Fibroblast of lung (primary cell): Measurements from ENCODE around the gene USP21. TPM values are rescaled to one million over a fixed set of nuclear protein-coding genes. Genes with fewer than 3 reads are reported as not detected.

Source experiments
- DNase-seq, 2 donors: peaks; one replicate each; pipeline versions ENCODE4 v3.0.0 to v3.0.0-alpha.2; 2010; ENCODE audit warnings: low read depth in 2 of 2
- H2AFZ ChIP-seq: 2 replicates; pipeline ENCODE4 v1.5.1; 2012; ENCODE audit warnings: low read length, control low read depth, inconsistent platforms
- H3K27ac ChIP-seq: 2 replicates; pipeline ENCODE4 v1.5.1; 2011; ENCODE audit warnings: low read length, control low read depth; ENCODE audit not compliant: insufficient read depth
- H3K27me3 ChIP-seq: 2 replicates; pipeline ENCODE4 v1.5.1; 2011; ENCODE audit warnings: mild to moderate bottlenecking, low read length; ENCODE audit not compliant: control insufficient read depth, insufficient read depth
- H3K36me3 ChIP-seq: 2 replicates; pipeline ENCODE4 v1.5.1; 2011; ENCODE audit warnings: low read length; ENCODE audit not compliant: control insufficient read depth, insufficient read depth
- H3K4me1 ChIP-seq: 2 replicates; pipeline ENCODE4 v1.5.1; 2011; ENCODE audit warnings: low read length; ENCODE audit not compliant: control insufficient read depth, insufficient read depth; ENCODE audit errors: extremely low read depth
- H3K4me2 ChIP-seq: 2 replicates; pipeline ENCODE4 v1.5.1; 2011; ENCODE audit warnings: low read length, control low read depth; ENCODE audit not compliant: insufficient read depth; ENCODE audit errors: extremely low read depth
- H3K4me3 ChIP-seq, 4 experiments: fragments of 200-600 bp in 1 of 4; sonication (generic) in 1 of 4; replicated peaks in 1 of 4; 2 replicates each; pipeline ENCODE4 v1.5.1; 2011 to 2016; ENCODE audit warnings: low read length in 4 of 4, low read depth in 3 of 4, mild to moderate bottlenecking in 3 of 4, control low read depth in 2 of 4, inconsistent platforms in 1 of 4, mixed read lengths in 1 of 4; ENCODE audit not compliant: insufficient read depth in 1 of 4; ENCODE audit errors: control extremely low read depth in 1 of 4
- H3K79me2 ChIP-seq: 2 replicates; pipeline ENCODE4 v1.5.1; 2012; ENCODE audit warnings: mild to moderate bottlenecking, low read length, inconsistent platforms; ENCODE audit not compliant: control insufficient read depth, insufficient read depth
- H3K9ac ChIP-seq: 2 replicates; pipeline ENCODE4 v1.5.1; 2011; ENCODE audit warnings: mild to moderate bottlenecking, low read length, control low read depth; ENCODE audit not compliant: insufficient read depth
- H3K9me3 ChIP-seq: 2 replicates; pipeline ENCODE4 v1.5.1; 2012; ENCODE audit warnings: low read depth, low read length; ENCODE audit not compliant: control insufficient read depth, insufficient read depth
- H4K20me1 ChIP-seq: 2 replicates; pipeline ENCODE4 v1.5.1; 2011; ENCODE audit warnings: low read length; ENCODE audit not compliant: control insufficient read depth, insufficient read depth; ENCODE audit errors: extremely low read depth
- CTCF ChIP-seq, 2 donors: IDR thresholded peaks in 1 of 2; conservative IDR thresholded peaks in 1 of 2; 1 replicate in 1 of 2; 2 replicates in 1 of 2; pipeline ENCODE4 v1.5.1; 2011 to 2012; ENCODE audit warnings: low read length in 2 of 2, control low read depth in 1 of 2, inconsistent platforms in 1 of 2, low read depth in 1 of 2, mild to moderate bottlenecking in 1 of 2
- EZH2 ChIP-seq: IDR thresholded peaks from 2 replicates; pipeline ENCODE4 v1.5.1; 2012; ENCODE audit warnings: low read length, control low read depth, mild to moderate bottlenecking; ENCODE audit errors: missing control alignments
- polyA plus RNA-seq, 2 donors: library from polyadenylated mRNA; depleted of rRNA in 1 of 2; stranded (reverse) in 1 of 2; unstranded in 1 of 2; fragments of >200 nt; gene quantifications; 2 replicates each; pipeline ENCODE4 v1.2.1, GENCODE V29; 2011 to 2012; ENCODE audit warnings: missing spikeins in 1 of 2
- total RNA-seq: library from RNA; depleted of rRNA; stranded (reverse); fragments of >200 nt; gene quantifications from 2 replicates; pipeline ENCODE4 v1.2.1, GENCODE V29; 2014

The USP21 gene
- total and polyA plus RNA-seq, 2 donors (not counting 1 experiment from before 2014, with no cell fraction given): 10.2 to 11.7 TPM

- peak within 1 kb of the TSS; percentile 84 to 99 (median 94) for H3K4me3 ChIP-seq
- peak; percentile 96 to 97 for DNase-seq
- no peaks in the 10 kb centered on the region for H4K20me1 ChIP-seq
- H3K4me1 ChIP-seq: peaks cover 3% of the 10 kb centered on the region
- H3K4me2 ChIP-seq: peak within 1 kb of the TSS; percentile 86
- peaks cover 12% of the 10 kb centered on the region for H3K36me3 ChIP-seq
- H3K27me3 ChIP-seq: no peaks in the 10 kb centered on the region
- peak within 1 kb of the TSS; percentile 90 for H2AFZ ChIP-seq
- H3K27ac ChIP-seq: peak within 1 kb of the TSS; percentile 83
- H3K79me2 ChIP-seq: peaks cover 46% of the 10 kb centered on the region
- TF ChIP-seq CTCF (conservative IDR thresholded peaks at IDR 0.05 in 1 of 2, IDR thresholded peaks at IDR 0.05 in 1 of 2; ENCODE audit: low read depth in 1 of 2, low read length in 2 of 2) (no peak), EZH2 (no peak)
- H3K9me3 ChIP-seq: no peaks in the 10 kb centered on the region
- peak within 1 kb of the TSS; percentile 96 for H3K9ac ChIP-seq
These were observed 26.7 kb upstream of the USP21 start, which contains the start of gene DEDD for GRCh38 chr1:161132410-161133219. DEDD (minus strand) TSS chr1:161132667; CDS start chr1:161124462, 8,205 bp downstream.

GRCh38 chr1:161133220-161133740, 26.0 kb upstream of the USP21 start:
- Histone ChIP-seq H3K27me3 (no peaks in the 10 kb centered on the region), H3K4me3 (peak overlapping the region; percentile 84 to 99 (median 94)), H3K27ac (peak overlapping the region; percentile 83), H4K20me1 (no peaks in the 10 kb centered on the region), H3K4me1 (peaks cover 3% of the 10 kb centered on the region), H3K79me2 (peaks cover 45% of the 10 kb centered on the region), H2AFZ (peak overlapping the region; percentile 90), H3K36me3 (peaks cover 9% of the 10 kb centered on the region), H3K4me2 (peak overlapping the region; percentile 86), H3K9me3 (no peaks in the 10 kb centered on the region), H3K9ac (peak overlapping the region; percentile 96)
- no peak for DNase-seq
- TF ChIP-seq CTCF (conservative IDR thresholded peaks at IDR 0.05 in 1 of 2, IDR thresholded peaks at IDR 0.05 in 1 of 2; ENCODE audit: low read depth in 1 of 2, low read length in 2 of 2) (no peak), EZH2 (no peak)

GRCh38 chr1:161137881-161138280, 21.4 kb upstream of the USP21 start:
- H3K79me2 ChIP-seq: peaks cover 17% of the 10 kb centered on the region
- H3K9me3 ChIP-seq: no peaks in the 10 kb centered on the region
- no peak overlapping the region for H3K9ac ChIP-seq
- no peak overlapping the region for H3K27ac ChIP-seq
- no peak overlapping the region for H2AFZ ChIP-seq
- no peaks in the 10 kb centered on the region for H3K4me1 ChIP-seq
- no peak overlapping the region for H3K4me2 ChIP-seq
- DNase-seq: no peak
- H3K4me3 ChIP-seq: no peak overlapping the region
- no peaks in the 10 kb centered on the region for H3K36me3 ChIP-seq
- no peaks in the 10 kb centered on the region for H4K20me1 ChIP-seq
- H3K27me3 ChIP-seq: no peaks in the 10 kb centered on the region
- no peak for TF ChIP-seq EZH2
- no peak for TF ChIP-seq CTCF (conservative IDR thresholded peaks at IDR 0.05 in 1 of 2, IDR thresholded peaks at IDR 0.05 in 1 of 2; ENCODE audit: low read depth in 1 of 2, low read length in 2 of 2)
